ENCODE data around the gene TUBB4A. TPM values are rescaled to one million over a fixed set of nuclear protein-coding genes. Genes with fewer than 3 reads are reported as not detected.

Gene TUBB4A
- total RNA-seq, 1 experiment from 2014 or later, result 20.3 TPM

- Histone ChIP-seq H4K5ac (ENCODE audit: insufficient read length, low read depth, low read length) (no peak overlapping the region), H3K4me1 (ENCODE audit: insufficient read depth, low read length) (no peaks in the 10 kb centered on the region), H2BK120ac (ENCODE audit: low read depth, low read length, poor library complexity, severe bottlenecking) (no peak overlapping the region), H3T11ph (ENCODE audit: low read length) (no peak overlapping the region), H3K14ac (ENCODE audit: insufficient read depth, low read length) (no peak overlapping the region), H3K56ac (ENCODE audit: insufficient read length, low read depth, low read length) (no peak overlapping the region), H3K18ac (ENCODE audit: insufficient read length, low read depth, low read length) (no peak overlapping the region), H4K91ac (ENCODE audit: insufficient read length, low read depth, low read length) (no peak overlapping the region), H2AFZ (ENCODE audit: low read length) (no peak overlapping the region), H3K23ac (ENCODE audit: insufficient read length, low read depth, low read length) (no peak overlapping the region), H3K9ac (ENCODE audit: extremely low read depth, insufficient read length, low read length) (no peak overlapping the region), H3K9me3 (ENCODE audit: control insufficient read depth, low read depth, low read length) (peaks cover 8% of the 10 kb centered on the region), H3K4ac (ENCODE audit: low read depth, low read length) (no peak overlapping the region), H3K23me2 (ENCODE audit: insufficient read length, low read depth, low read length, poor library complexity, severe bottlenecking) (no peaks in the 10 kb centered on the region), H2BK15ac (ENCODE audit: low read depth, low read length) (no peak overlapping the region), H2AK5ac (ENCODE audit: insufficient read length, low read length) (no peak overlapping the region), H3K4me2 (ENCODE audit: insufficient read depth, insufficient read length, low read length) (no peak overlapping the region), H2BK5ac (ENCODE audit: insufficient read length, low read length) (no peak overlapping the region), H2BK20ac (ENCODE audit: low read depth, low read length, poor library complexity, severe bottlenecking) (no peak overlapping the region), H4K20me1 (ENCODE audit: control insufficient read depth, insufficient read depth, insufficient read length) (no peaks in the 10 kb centered on the region), H3K27me3 (ENCODE audit: insufficient read depth, low read length) (no peaks in the 10 kb centered on the region), H3K79me1 (ENCODE audit: insufficient read depth, low read depth, low read length, poor library complexity, severe bottlenecking) (no peaks in the 10 kb centered on the region), H4K8ac (replicated peaks; ENCODE audit: insufficient read length, low read depth, low read length) (no peak overlapping the region), H3K27ac (ENCODE audit: insufficient read length, low read depth, low read length) (no peak overlapping the region), H3K79me2 (ENCODE audit: insufficient read depth, low read length) (no peaks in the 10 kb centered on the region), H2BK12ac (ENCODE audit: insufficient read length, low read depth, low read length) (no peak overlapping the region)
- TF ChIP-seq, protein P1, sequence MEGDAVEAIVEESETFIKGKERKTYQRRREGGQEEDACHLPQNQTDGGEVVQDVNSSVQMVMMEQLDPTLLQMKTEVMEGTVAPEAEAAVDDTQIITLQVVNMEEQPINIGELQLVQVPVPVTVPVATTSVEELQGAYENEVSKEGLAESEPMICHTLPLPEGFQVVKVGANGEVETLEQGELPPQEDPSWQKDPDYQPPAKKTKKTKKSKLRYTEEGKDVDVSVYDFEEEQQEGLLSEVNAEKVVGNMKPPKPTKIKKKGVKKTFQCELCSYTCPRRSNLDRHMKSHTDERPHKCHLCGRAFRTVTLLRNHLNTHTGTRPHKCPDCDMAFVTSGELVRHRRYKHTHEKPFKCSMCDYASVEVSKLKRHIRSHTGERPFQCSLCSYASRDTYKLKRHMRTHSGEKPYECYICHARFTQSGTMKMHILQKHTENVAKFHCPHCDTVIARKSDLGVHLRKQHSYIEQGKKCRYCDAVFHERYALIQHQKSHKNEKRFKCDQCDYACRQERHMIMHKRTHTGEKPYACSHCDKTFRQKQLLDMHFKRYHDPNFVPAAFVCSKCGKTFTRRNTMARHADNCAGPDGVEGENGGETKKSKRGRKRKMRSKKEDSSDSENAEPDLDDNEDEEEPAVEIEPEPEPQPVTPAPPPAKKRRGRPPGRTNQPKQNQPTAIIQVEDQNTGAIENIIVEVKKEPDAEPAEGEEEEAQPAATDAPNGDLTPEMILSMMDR (conservative IDR thresholded peaks at IDR 0.05), result no peak
- H3K27ac Mint-ChIP-seq, result no peak overlapping the region
- no peak overlapping the region; a peak in 1 of 5 replicates for H3K4me3 Mint-ChIP-seq
- no CpG with 5 or more reads among the region's 5 CpGs for WGBS (ENCODE audit: extremely low coverage, insufficient read length, low lambda C conversion rate)
- no peaks in the 10 kb centered on the region for H3K27me3 Mint-ChIP-seq (ENCODE audit: low read depth)
- DNase-seq, result no peak
- no peaks in the 10 kb centered on the region for H3K4me1 Mint-ChIP-seq
- H3K9me3 Mint-ChIP-seq, result peaks cover 4 to 7% of the 10 kb centered on the region in 2 experiments; a peak in 4 of 5 replicates
- peaks cover 33 to 57% (median 48%) of the 10 kb centered on the region in 3 experiments for H3K36me3 Mint-ChIP-seq (ENCODE audit: insufficient read depth in 1 of 3, low read depth in 3 of 3)
Observed at GRCh38 chr19:6450166-6450565, 51.9 kb downstream of the TUBB4A start.

All from H9 (cell line).